Epidermal melanocyte (primary cell): ENCODE measurements around the gene CADM3.

Experiments used
- DNase-seq: peaks from one replicate; pipeline ENCODE4 v3.0.0; 2011; ENCODE audit warnings: low spot score; ENCODE audit not compliant: insufficient read length

Gene CADM3

DNA sequence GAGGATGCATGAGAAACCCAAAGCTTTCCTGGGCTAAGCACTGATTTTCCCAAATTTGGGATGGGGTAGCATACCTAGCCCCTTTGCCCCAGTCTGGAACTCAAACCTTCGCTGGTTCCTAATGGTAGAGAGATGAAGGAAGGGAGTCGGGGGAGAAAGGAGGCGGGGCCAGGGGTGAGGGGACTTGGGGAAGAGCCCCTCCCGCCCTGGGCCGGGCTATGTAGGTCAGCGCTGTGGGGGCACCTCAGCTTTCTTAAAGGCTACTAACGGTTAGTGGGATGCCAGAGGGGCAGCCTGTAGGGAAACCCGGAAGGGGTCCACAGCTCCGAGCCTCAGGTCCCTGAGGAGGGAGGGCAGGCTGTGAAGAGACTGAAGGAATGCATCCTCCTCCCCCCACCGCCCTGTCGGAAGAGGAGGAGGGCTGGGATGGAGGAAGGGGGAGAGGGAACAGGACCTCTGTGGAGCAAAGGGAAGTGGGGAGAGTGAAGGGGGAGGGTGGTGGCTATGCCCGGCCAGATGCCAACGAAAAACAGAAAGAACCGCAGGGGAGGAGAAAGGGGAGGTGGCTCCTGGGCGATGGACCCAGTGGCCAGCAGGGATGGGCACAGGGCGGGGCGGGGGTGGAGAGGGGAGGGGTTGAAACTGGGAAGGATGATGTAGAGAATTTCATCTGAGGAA, 1.3 kb downstream of the CADM3 start:
- no peak for DNase-seq

- no peak for DNase-seq
Observed at GRCh38 chr1:159173320-159173719, 1.9 kb downstream of the CADM3 start.

- DNase-seq: no peak
Observed at GRCh38 chr1:159175571-159175970, 4.2 kb downstream of the CADM3 start.

- DNase-seq: peak; percentile 49
Observed at GRCh38 chr1:159177272-159177907, 6.0 kb downstream of the CADM3 start.

GRCh38 chr1:159179906-159180305, 8.5 kb downstream of the CADM3 start:
- no peak for DNase-seq

GRCh38 chr1:159180516-159180915, 9.1 kb downstream of the CADM3 start:
- no peak for DNase-seq

DNA sequence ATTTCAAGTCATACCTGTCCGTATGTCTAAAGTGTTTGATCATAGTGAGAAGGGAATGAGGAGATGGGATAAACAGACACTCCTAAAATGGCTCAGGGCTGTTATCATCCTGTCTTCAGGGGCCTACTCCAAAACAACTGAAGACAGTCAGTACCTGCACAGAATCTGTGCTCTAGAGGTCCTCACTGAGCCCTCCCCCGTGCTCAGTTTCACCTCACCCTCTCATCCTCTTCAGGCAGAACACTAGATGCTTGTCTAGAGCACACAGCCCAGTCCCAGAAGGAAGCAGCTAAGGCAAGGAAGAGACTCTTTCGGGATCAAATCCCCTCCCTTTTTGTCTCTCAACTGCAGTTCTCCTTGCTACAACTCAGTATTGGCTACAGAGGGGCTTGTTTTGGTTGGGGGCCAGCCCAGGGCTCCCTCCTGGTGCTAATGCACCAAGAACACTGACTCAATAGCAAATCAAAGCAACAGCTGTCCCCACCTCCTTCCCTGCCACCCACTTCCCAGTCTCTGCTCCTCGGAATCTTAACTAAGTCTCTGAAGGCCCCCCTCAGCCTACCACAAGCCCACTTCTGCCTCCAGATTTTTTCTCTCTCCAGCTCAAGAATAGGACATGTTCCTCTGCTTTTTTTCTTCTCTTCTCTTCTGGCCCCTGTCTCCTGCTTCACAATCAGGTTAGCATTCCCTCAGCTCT, 10.1 kb downstream of the CADM3 start:
- DNase-seq: no peak

GRCh38 chr1:159184201-159184600, 12.8 kb downstream of the CADM3 start:
- DNase-seq: no peak

- DNase-seq: no peak
Observed at GRCh38 chr1:159185121-159185520, 13.7 kb downstream of the CADM3 start.

DNA sequence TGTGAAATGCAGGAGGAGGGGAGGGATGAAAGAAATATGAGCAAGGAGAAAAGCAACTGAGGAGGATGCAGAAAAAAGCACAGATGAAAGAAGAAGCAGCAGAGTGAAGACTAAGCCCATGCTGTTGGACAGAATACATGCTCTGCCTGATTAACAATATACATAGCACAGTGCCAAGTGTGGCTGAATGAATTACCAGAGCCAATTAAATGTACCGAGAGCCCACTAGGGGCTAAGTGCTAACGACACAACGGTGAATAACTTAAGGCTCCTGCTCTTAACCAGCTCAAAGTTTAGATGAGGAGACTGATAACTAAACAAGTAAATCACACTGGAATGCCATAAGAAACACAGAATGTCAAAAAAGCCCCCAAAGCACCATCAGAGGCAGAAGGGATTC, 15.6 kb downstream of the CADM3 start:
- DNase-seq: no peak

GRCh38 chr1:159187647-159188374, 16.4 kb downstream of the CADM3 start:
- no peak for DNase-seq

- DNase-seq: no peak
Observed at GRCh38 chr1:159188375-159188788, 17.0 kb downstream of the CADM3 start.

- DNase-seq: no peak
Observed at GRCh38 chr1:159190441-159190840, 19.0 kb downstream of the CADM3 start.

- no peak for DNase-seq
Observed at GRCh38 chr1:159196543-159196942, 25.1 kb downstream of the CADM3 start.

GRCh38 chr1:159197561-159198557, 26.4 kb downstream of the CADM3 start:
- DNase-seq: no peak

GRCh38 chr1:159199901-159200300, 28.5 kb downstream of the CADM3 start:
- DNase-seq: no peak

DNA sequence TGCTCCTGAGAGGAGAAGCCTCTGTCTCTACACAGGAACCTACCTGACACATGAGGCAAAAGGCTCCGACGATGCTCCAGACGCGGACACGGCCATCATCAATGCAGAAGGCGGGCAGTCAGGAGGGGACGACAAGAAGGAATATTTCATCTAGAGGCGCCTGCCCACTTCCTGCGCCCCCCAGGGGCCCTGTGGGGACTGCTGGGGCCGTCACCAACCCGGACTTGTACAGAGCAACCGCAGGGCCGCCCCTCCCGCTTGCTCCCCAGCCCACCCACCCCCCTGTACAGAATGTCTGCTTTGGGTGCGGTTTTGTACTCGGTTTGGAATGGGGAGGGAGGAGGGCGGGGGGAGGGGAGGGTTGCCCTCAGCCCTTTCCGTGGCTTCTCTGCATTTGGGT, 29.4 kb downstream of the CADM3 start:
- DNase-seq: no peak

DNA sequence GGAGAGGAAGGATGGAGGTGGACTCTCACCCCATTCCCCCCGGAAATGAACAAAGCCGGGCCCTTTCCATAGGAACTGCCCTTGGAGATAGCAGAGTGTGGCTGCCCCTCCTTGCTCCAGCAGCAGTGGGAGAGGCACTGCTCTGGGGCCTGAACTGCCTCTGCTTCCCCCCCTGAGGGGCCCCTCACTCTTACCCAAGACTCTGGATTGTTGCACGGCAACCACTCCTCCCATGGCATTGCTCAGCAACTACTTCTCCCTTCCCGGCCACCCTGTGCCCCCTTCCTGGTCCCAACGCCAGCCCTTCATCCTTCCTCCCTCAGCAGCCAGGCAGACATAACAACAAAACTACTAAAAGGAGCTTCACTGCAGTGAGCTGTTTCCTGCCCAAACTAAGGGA, 30.2 kb downstream of the CADM3 start:
- DNase-seq: no peak

- no peak for DNase-seq
Observed at GRCh38 chr1:159203610-159204009, 32.2 kb downstream of the CADM3 start.
